Activated CD4-positive, alpha-beta T cell treated with anti-CD3 and anti-CD28 coated beads for 48 hours (primary cell): ENCODE results near the gene LGR6.
"Not testable (repeated sequence)": the region's sequence is repeated elsewhere in the genome, so short reads cannot be mapped to it uniquely, and the experiment has no call there.

Source experiments
- DNase-seq: peaks from one replicate; pipeline ENCODE4 v3.0.0-alpha.2; 2020

LGR6 gene

DNA sequence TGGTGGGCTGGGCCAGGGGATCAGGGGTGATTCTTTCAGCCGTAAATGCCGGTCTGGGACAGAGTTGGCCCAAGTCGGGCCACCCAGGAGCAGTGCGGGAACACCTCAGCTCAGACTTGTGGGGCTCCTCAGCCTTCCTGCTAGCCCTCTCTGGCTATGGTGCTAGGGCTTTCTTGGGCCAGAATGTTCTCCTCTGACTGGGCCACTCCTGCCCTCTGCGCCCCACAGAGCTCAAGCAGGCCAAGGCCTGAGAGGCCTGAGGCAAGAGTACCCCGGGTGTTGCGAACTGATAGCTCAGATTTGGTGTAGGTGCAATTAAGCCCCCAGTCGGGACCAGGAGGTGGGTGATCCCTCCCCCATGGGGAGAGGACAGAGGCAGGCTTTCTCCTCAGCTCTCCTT lies 51.8 kb downstream of the LGR6 start:
- DNase-seq, result no peak

DNA sequence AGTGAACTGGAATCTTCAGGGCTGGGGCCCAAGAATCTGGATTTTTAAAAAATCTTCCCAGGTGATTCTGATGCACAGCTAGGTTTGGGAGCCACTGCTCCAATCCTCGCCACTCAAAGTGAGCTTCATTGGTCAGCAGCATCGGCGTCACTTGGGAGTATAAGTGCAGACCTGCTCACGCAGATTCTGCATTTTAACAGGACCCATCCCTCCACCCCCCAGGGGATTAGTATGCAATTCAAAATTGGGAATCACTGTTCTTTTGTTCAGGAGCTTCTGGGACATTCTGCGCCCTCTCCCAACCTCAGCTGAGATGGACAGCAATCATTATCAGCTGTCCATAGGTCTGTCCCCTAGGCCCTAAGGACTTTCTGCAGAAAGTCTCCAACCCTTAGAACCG lies 53.5 kb downstream of the LGR6 start:
- DNase-seq, result no peak

DNA sequence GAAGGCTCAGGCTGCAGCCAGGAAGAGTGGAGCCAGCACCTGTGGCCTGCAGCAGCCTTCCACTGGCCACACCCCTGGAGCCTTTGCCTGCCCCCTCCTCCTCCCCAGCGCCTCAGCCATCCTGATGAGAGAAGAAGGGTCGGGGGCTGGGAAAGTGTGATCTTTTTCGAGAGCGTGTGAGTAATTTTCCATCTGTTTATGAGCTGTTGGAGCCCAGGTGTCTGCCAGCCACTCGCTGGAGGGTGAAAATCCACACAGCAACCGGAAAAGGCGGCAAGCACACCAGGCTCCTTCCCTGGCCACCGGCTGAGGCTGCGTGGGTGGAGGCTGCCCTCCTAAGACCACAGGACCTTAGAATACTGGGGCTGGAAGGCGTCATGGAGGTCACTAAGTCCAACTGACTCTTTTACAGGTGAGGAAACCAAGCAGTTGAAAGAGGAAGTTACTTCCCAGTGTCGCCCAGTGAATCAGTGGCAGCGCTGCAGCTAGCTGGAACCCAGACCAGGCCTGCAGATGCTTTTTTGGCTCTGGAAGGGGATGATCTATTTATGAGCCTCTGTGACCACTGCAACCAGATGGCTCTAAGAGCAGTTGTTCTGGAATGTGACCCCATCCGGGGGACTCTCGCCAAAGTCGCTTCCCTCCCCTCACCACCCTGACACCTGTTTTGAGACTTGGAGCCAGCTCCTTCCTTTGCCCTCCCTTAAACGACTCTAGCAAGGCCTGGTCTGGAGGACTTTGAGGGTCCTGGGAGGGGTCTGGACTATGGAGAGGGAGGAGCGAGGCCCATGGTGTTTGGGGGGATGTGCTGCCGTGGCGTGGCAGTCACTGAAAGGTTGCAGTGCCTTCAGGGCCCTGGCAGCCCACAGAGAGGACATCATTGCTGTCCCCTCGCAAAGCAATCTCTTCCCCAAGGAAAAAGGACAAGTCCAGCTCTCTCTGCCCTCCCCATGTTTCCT lies 54.5 kb downstream of the LGR6 start:
- DNase-seq, result no peak

DNA sequence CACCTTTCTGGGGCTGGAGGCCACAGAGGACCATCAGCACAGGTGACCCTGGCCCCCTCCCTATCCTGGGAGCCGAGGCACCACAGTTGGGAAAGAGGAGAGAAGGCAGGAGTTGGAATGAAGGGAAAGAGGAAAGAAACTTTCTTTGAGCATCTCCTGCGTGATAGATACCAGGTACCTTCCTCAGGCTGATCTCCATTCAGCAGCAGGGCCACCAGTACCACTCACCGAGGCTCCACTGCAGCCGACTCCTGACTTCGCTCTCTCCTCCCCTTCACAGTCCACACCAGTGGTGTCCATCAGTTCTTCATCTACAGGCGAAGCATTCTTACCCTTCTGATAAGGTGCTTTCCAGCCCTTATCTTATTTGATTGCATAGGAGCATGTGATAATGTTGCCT lies 55.3 kb downstream of the LGR6 start:
- DNase-seq, result no peak

DNA sequence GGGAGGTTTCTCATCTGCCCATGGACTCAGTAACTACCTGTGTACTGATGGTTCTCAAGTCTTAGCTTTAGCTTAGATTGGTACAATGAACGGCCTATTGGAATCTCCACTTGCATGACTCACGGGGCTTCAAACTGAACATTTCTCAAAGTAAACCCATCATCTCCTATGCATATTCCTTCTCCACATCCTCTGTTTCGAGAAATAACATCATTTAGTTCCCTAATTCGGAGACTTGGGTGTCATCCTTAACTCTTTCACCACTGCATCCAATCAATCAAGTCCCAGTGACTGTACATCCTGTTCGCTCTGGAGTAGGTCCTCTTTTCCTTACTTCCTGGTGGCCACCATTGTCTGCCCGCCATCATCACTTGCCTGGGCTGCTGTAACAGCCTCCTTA lies 55.8 kb downstream of the LGR6 start:
- DNase-seq, result no peak

DNA sequence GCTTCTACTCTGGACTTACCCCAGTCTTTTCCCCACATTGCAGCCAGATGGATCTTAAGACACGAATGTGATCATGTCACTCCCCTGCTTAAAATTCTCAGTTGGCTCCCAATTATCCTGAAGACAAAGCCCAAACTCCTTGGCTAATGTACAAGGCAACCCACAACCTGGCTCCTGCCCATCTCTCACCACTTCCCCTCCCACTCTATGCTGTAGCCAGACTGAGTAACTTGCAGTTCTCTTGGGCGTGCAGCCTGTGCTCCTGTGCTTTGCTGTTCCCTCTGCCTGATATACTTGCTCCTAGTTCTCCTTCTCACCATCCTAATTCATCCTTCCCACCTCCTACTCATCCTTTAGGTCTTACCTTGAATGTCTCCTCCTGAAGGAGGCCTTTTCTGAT lies 56.2 kb downstream of the LGR6 start:
- no peak for DNase-seq

DNA sequence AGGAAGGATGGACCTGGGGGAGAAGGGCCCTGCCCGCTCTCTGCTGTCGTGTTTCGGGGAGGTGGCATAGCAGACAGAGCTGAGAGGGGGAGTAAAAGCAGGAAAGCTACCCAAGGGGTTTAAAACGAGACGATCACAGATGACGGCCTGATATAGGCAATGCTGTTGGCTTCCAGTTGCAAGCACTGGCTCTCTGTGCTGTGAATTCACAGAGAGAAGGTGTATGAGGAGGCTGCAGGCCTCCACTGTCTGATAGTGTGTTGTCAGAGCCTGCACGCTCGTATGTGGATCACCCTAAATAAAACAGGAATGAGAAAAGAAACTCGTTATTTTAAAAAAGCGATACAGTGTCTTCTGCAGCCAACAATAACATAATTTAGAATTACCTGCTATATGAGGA lies 57.4 kb downstream of the LGR6 start:
- DNase-seq, result no peak

DNA sequence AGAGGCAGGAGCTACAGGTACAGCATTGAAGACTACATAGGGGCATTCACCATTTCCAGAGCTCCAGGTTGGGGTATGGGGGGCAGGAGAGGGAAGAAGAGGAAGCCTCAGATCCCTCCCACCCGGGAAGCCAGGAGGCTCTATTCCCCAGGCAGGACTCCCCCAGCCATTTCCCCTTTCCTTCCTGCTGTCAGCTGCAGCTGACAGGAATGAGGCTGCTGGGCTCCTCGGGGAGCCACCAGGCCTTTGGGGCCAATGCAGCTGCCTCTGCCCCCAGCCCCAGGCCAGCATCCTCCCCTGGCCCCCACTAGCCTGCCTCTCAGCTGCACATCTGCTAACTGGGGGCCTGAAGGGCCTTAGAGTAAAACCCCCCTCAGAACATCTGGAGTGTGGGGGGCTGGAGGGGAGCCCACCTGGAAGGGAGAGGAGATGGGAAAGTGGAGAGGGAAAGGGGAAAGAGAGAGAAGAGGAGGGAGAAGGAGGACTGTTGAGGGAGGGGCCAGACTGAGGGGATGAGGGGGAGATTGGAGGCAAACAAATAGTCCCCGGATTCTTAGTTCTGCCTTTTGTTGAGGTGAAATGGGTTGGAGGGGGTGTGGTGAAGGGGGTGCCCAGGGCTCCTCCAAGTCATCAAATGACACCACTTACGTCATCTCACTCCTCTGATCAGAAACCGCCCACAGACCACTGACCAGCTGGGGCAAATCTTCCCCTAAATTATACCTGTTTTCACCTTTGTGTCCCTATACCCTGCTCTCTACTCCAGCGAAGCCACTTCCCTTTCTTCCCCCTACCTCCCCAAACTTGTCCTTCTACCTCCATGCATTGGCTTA lies 58.0 kb downstream of the LGR6 start:
- DNase-seq, result no peak

DNA sequence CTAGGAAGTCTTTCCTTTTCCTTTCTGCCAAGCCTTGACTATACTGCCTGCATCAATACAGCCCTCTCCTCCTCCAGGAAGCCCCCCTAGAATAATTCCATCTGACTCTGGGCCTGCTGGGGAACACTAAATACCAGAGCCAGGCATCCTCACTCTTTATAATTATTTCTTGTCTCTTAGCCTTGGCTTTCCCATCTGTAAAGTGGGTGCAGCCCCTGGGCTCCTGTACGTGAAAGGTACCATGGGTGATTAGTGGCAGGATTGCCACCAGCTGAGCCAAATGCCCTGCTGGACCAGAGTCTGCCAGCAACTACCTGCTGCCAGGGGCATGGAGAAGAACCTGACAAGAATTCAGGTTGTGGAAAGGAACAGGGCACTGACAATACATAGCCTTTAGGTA lies 58.7 kb downstream of the LGR6 start:
- no peak for DNase-seq

DNA sequence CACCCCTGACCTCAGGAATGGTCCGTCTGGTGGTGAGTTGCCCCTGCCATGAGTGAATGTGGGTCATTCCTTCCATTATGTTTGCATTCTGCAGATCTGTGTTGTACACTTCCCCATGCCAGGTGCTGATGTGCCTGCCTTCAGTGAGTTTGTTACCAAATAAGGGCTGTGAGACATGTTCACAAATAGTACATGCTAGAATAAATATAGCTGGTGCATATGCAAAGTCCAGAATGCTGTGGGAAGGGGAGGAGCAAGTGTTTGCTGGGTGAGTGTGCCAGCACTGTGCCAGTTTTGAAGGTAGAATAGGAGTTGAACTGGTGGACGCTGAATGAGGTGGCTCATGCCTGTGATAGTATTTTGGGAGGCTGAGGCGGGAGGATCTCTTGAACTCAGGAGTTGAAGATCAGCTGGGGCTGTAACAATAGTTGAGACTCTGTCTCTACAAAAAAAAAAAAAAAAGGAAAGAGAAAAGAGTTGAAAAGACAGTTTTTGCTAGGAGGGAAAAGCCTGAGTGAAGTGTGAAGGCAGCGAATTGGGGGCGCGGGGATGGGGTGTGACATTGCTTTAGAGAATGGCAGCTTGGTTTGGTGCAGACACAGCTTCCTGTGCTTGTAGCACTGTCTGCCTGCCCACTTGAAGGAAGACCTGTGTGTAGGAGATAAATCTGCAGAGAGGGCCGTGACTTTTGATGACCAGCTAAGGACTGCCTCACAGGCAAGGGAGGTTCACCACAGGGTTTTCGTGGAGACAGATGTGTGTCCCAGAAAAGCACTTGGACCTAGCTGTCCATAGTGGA lies 61.1 kb downstream of the LGR6 start:
- no peak for DNase-seq

DNA sequence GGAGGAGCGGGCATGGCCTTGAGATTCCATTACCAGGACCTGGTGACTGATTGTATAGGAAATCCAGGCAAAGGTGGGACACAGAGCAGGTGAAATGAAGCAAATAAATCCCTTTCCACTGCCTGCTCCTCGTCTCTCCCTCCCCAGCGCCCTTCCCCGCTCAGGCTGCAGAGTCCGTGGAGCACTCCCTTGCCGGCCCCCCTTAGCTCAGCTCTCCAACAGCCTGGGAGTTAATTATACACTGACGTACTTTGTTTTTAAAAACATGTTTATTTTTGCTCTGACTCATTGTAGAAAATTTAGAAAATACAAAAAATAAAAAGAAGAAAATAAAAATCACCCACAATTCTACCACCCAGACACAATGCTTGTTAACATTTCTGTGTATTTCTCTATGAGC lies 61.7 kb downstream of the LGR6 start:
- no peak for DNase-seq

DNA sequence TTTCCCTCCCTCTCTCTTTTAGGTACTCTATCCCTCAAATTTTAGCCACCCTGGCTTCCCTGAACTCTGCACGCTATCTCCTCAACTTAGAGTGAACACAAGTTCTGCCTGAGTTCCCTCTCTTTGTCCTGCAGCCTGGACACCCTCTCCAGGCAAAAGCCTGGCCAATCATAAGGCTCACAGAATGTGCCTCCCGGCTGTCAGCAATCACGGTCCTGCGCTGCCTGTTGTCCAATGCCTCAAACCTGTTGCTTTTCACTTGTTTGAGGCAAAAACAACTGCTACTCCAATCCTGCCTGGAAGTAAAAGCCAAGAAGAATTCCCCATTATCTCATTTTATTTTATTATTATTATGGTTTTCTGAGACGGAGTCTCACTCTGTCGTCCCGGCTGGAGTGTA lies 66.1 kb downstream of the LGR6 start:
- no peak for DNase-seq

DNA sequence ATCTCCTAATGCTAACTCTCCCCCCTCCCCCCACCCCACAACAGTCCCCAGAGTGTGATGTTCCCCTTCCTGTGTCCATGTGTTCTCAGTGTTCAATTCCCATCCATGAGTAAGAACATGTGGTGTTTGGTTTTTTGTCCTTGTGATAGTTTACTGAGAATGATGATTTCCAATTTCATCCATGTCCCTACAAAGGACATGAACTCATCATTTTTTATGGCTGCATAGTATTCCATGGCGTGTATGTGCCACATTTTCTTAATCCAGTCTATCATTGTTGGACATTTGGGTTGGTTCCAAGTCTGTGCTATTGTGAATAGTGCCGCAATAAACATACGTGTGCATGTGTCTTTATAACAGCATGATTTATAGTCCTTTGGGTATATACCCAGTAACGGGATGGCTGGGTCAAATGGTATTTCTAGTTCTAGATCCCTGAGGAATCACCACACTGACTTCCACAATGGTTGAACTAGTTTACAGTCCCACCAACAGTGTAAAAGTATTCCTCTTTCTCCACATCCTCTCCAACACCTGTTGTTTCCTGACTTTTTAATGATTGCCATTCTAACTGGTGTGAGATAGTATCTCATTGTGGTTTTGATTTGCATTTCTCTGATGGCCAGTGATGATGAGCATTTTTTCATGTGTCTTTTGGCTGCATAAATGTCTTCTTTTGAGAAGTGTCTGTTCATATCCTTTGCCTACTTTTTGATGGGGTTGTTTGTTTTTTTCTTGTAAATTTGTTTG lies 67.8 kb downstream of the LGR6 start:
- not testable (repeated sequence) for DNase-seq

DNA sequence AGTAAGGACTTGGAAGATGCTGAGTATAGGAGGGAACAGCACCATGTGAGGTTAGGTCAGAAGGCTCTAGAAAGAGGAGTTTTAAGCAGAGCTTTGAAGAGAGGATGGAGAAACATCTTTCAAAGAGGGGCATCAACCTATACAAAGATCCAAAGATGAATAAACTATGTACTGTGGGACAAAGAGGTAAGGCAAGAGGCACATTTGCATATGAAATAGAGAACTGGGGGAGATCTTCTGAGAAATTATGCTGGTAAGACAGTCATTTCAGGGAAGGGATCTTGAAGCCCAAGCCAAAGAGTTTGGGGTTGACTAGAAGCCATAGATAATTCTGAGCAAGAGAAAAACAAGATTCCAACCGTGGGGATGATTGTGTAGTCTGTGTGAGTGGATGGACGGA lies 70.0 kb downstream of the LGR6 start:
- no peak for DNase-seq

DNA sequence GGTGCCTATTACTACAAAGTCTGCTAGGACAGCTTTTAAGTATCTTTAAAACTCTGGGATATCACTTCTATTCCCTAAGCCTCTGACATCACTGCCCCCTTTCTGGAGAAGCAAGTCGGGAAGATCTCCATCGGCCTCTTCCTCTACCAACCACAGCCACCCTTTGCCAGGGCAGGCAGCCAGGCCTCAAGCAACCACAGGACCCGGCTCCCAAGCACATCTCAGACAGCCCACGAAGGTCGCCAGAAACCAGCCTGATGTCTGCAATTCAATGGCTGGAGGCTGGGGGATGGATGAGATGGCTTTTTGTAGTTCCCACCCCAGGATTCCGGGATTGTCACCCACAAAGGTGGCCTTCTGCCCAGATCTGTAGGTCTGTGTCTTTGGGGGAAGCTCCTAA lies 70.7 kb downstream of the LGR6 start:
- no peak for DNase-seq

DNA sequence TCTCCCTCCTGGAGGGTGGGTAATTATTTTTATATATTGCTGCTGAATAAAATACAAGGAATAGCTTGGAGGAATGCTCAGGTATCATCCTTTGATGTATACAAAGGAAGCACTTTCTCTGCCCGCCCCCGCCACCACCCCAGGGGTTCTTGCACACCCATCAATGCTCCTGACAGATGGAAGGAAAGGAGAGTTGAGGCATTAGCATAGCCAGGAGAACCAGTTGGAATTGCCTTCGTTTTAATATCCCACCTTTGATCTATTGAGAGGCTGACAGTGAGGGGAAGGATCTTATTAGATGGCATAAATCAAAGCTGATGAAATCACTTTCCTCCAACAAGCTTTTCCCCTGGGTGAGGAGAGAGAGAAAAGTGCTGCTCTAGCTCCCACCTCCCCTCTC lies 71.1 kb downstream of the LGR6 start:
- no peak for DNase-seq

DNA sequence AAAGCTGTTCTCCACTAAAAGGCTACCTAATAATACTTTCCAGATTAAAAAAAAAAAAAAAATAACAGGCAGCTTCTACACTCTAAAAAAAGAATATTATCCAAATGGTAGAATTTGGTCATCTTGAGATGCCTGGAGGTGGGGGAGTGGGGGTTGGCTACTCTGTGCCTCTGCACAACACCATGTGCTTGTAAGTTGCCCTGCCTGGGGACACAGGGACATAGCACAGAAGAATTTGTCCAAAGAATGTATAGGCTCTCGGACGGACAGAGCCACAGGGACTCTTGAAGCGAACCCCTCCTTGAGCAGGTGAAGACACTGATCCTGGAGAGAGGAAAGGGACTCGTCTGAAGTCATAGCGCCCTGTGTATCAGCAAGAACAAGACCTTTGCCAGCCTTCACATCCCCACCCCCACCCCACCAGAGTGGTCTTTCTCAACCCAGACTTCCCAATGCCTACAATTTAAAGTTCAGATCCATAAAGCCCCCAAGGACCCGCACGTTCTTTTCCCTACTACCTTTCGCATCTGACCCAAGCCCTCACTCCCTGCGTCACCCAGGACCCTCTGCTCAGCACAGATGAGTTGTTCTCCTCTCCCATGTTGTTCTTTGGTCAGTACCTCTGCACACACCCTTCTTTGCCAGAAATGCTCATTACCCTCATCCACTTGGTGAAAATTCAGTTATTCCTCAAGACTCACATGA lies 72.6 kb downstream of the LGR6 start:
- no peak for DNase-seq

DNA sequence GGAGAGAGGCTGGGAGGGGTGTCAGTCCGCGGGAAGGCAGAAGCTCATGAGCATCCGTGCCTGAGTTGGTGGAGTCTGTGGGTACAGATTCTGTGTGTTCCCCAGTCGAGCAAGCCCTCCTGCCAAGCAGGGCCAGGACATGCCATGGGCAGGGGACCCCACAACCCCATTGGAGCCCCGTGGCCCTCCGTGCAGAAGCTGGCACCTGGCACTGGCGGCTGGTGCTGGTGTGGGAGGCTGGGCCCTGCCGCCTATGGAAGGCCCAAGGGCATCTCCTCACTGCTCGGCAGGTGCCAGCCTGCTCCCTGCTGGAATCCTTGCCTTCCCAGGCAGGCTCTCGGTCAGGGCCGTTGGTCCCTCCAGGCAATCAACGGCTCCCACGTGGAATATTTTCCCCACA lies 74.4 kb downstream of the LGR6 start:
- no peak for DNase-seq

DNA sequence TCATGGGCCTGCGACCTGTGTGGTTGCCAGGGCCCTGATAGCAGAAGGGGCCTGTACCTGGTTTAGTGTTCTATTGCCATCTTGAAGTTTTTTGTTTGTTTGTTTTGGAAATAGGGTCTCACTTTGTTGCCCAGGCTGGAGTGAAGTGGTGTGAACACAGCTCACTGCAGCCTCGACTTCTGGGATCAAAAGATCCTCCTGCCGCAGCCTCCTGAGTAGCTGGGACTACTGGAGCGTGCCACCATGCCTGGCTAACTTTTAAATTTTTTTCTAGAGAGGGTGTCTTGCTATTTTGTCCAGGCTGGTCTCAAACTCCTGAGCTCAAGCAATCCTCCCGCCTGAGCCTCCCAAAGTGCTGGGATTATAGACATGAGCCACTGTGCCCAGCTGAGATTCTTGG lies 75.2 kb downstream of the LGR6 start:
- DNase-seq, result no peak

DNA sequence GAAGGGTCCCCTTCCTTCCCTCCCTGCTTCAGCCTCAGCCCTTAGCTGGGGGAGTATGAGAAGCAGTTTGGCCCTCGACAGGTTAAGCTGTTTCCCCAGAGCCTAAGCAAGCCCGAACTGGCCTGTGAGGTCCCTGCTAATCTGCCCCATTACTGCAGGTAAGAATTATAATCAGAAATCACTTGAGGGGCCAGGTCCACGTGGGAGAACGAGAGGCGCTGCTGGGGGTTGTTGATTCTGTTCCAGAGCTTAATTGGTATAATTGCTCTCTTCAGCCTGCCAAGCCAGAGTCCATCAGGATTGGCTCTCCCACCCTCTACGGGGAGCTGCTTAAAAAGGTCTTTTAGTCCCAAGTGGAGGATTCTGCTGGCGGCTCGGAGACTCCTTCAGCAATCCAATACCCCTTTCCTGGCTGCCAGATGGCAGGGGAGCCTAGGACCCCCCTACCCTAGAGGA lies 77.3 kb downstream of the LGR6 start:
- no peak for DNase-seq

DNA sequence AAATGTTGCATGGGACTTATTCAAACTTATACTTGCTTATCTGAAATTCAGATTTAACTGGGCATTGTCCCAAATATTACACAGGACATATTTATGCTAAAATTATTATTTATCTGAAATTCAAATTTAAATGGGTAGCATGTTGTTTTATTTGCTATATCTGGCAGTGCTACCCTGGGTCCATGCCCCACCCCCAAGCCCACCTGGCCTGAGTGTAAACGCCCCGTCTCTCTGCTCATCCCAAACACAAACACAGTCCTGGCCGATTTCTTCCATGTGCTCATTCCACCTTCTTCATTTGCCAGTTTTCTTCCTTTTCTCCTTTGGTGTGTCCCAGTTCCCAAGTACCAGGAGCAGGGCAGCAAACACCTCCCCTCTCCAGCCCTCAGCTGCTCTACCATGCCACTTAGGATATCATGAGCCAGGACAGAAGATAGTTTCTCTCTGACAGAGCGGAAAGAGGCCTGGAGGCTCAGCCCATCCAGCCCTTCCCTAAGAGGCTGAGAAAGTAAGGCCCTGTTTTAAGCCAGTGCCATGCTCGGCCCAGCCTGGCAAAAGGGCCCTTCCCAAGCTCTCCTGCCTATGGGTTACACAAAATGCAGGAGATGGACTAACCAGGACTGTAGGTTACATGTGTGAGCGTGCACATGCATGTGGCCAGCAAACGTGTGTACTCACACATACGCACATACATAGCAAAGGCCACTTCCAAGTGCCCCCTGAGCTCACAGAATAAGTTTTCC lies 78.7 kb downstream of the LGR6 start:
- no peak for DNase-seq
